Measurements from ENCODE around the gene WFDC10B. TPM values are rescaled to one million over a fixed set of nuclear protein-coding genes. Genes with fewer than 3 reads are reported as not detected.
"Not testable (repeated sequence)": the region's sequence is repeated elsewhere in the genome, so short reads cannot be mapped to it uniquely, and the experiment has no call there.

The WFDC10B gene
- polyA plus RNA-seq (2013, experiment 1 of 2; ENCODE audit: insufficient read length) = not detected
- polyA plus RNA-seq (2013, experiment 2 of 2; ENCODE audit: insufficient read length) = not detected

- DNase-seq = no peak
Measured at GRCh38 chr20:45704969-45705637, at the start of gene WFDC10B. TSS of gene WFDC10B (minus strand) at chr20:45705019. CDS start at chr20:45685992, 19,027 bp downstream.

- DNase-seq = no peak
Measured at GRCh38 chr20:45752746-45753145, 47.9 kb upstream of the WFDC10B start.

- no peak for DNase-seq
Measured at GRCh38 chr20:45751721-45752120, 46.9 kb upstream of the WFDC10B start.

GRCh38 chr20:45745015-45745414 is 40.2 kb upstream of the WFDC10B start:
- no peak for DNase-seq

- DNase-seq = no peak
Measured at GRCh38 chr20:45742596-45742995, 37.8 kb upstream of the WFDC10B start.

- DNase-seq = no peak
Measured at GRCh38 chr20:45735988-45736387, 31.2 kb upstream of the WFDC10B start.

GRCh38 chr20:45735552-45735951 is 30.7 kb upstream of the WFDC10B start:
- DNase-seq = no peak

GRCh38 chr20:45732199-45732598 is 27.4 kb upstream of the WFDC10B start:
- no peak for DNase-seq

- DNase-seq = no peak
Measured at GRCh38 chr20:45727044-45727443, 22.2 kb upstream of the WFDC10B start.

GRCh38 chr20:45725134-45725533 is 20.3 kb upstream of the WFDC10B start:
- DNase-seq = no peak

- DNase-seq = no peak
Measured at GRCh38 chr20:45722047-45722446, 17.2 kb upstream of the WFDC10B start, which contains the start of gene SPINT4. TSS of gene SPINT4 (plus strand) at chr20:45722347. CDS start at chr20:45722368, 21 bp downstream.

- not testable (repeated sequence) for DNase-seq
Measured at GRCh38 chr20:45716141-45716688, 11.4 kb upstream of the WFDC10B start.

- DNase-seq = no peak
Measured at GRCh38 chr20:45701873-45702272, 2.9 kb downstream of the WFDC10B start, which contains the start of gene WFDC13. TSS of gene WFDC13 (plus strand) at chr20:45702038. CDS start at chr20:45702124, 86 bp downstream.

GRCh38 chr20:45701104-45701503 is 3.7 kb downstream of the WFDC10B start:
- no peak for DNase-seq

- no peak for DNase-seq
Measured at GRCh38 chr20:45695496-45695895, 9.3 kb downstream of the WFDC10B start.

GRCh38 chr20:45693346-45693745 is 11.5 kb downstream of the WFDC10B start:
- DNase-seq = not testable (repeated sequence)

- DNase-seq = no peak
Measured at GRCh38 chr20:45685896-45686295, 18.9 kb downstream of the WFDC10B start.

- no peak for DNase-seq
Measured at GRCh38 chr20:45679650-45680049, 25.2 kb downstream of the WFDC10B start.

- DNase-seq = no peak
Measured at GRCh38 chr20:45672765-45673164, 32.1 kb downstream of the WFDC10B start.

- no peak for DNase-seq
Measured at GRCh38 chr20:45670139-45670538, 34.7 kb downstream of the WFDC10B start, which contains the start of gene WFDC11. TSS of gene WFDC11 (minus strand) at chr20:45670239. CDS start at chr20:45650600, 19,639 bp downstream.

GRCh38 chr20:45657038-45657437 is 47.8 kb downstream of the WFDC10B start:
- DNase-seq = not testable (repeated sequence)

GRCh38 chr20:45651726-45652125 is 53.1 kb downstream of the WFDC10B start:
- not testable (repeated sequence) for DNase-seq

GRCh38 chr20:45649312-45649863 is 55.4 kb downstream of the WFDC10B start:
- DNase-seq = no peak
